ENCODE results near the gene XCL2.
"Not testable (repeated sequence)": the region's sequence is repeated elsewhere in the genome, so short reads cannot be mapped to it uniquely, and the experiment has no call there.

Gene XCL2

GRCh38 chr1:168545678-168546552 lies 2.1 kb upstream of the XCL2 start:
- H3K27ac Mint-ChIP-seq: not testable (repeated sequence)

DNA sequence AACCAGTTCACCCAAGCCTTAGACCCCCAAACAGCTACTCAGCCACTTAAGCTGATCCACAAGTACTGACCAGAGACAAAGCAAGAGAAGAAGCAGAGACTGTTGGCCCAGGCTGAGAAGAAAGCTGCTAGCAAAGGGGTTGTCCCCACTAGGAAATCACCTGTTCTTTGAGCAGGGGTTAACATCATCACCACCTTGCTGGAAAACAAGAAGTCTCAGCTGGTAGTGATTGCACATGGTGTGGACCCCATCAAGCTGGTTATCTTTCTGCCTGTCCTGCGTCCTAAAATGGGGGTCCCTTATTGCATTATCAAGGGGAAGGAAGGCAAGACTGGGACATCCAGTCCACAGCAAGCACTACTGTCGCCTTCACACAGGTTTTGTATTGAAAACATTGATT lies 819 bp downstream of the XCL2 start:
- not testable (repeated sequence) for ATAC-seq, H3K27ac Mint-ChIP-seq, H3K36me3 Mint-ChIP-seq, H3K4me3 Mint-ChIP-seq, H3K4me1 Mint-ChIP-seq, H3K9me3 Mint-ChIP-seq, H3K27me3 Mint-ChIP-seq

More at GRCh38 chr1:168545678-168546552, 2.1 kb upstream of the XCL2 start:
- ATAC-seq, H3K27me3 Mint-ChIP-seq, H3K4me1 Mint-ChIP-seq, H3K9me3 Mint-ChIP-seq, H3K36me3 Mint-ChIP-seq, H3K4me3 Mint-ChIP-seq: not testable (repeated sequence)

- not testable (repeated sequence) for H3K4me3 Mint-ChIP-seq, H3K36me3 Mint-ChIP-seq, H3K4me1 Mint-ChIP-seq, H3K27me3 Mint-ChIP-seq, ATAC-seq, H3K9me3 Mint-ChIP-seq, H3K27ac Mint-ChIP-seq
Measured at GRCh38 chr1:168540798-168541197, 3.0 kb downstream of the XCL2 start.

- Mint-ChIP-seq H3K36me3 (no peaks in the 10 kb centered on the region), H3K4me3 (no peak overlapping the region), H3K27ac (peak overlapping the region; percentile 35), H3K27me3 (peaks cover 9% of the 10 kb centered on the region), H3K4me1 (peaks cover 9% of the 10 kb centered on the region), H3K9me3 (no peaks in the 10 kb centered on the region)
- no peak for ATAC-seq
Measured at GRCh38 chr1:168535536-168535935, 8.3 kb downstream of the XCL2 start.

- peaks cover 9% of the 10 kb centered on the region for H3K4me1 Mint-ChIP-seq
- no peak for ATAC-seq
- H3K27me3 Mint-ChIP-seq: no peaks in the 10 kb centered on the region
- H3K4me3 Mint-ChIP-seq: no peak overlapping the region
- no peak overlapping the region for H3K27ac Mint-ChIP-seq
- no peaks in the 10 kb centered on the region for H3K36me3 Mint-ChIP-seq
- no peaks in the 10 kb centered on the region for H3K9me3 Mint-ChIP-seq
Measured at GRCh38 chr1:168531615-168532345, 12.0 kb downstream of the XCL2 start.

DNA sequence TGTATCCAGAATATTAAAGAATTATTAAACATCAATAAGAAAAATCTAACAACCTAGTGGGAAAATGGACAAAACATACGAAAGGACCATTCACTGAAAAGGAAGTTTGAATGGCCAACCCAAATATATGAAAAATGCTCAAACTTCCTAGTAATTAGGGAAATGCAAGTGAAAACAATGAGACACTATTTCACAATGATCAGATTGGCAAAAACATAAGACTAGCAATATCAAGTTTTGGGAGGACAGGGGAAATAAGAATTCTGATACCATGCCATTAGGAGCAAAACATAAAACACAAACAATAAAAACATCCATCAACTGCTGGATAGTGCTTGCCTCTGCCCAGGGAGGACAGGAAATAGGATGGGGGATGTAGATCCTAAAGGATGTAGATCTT lies 14.3 kb downstream of the XCL2 start:
- H3K27me3 Mint-ChIP-seq: peaks cover 2% of the 10 kb centered on the region
- H3K27ac Mint-ChIP-seq: no peak overlapping the region
- no peaks in the 10 kb centered on the region for H3K4me1 Mint-ChIP-seq
- H3K9me3 Mint-ChIP-seq: no peaks in the 10 kb centered on the region
- no peak overlapping the region for H3K4me3 Mint-ChIP-seq
- ATAC-seq: no peak
- H3K36me3 Mint-ChIP-seq: no peaks in the 10 kb centered on the region

DNA sequence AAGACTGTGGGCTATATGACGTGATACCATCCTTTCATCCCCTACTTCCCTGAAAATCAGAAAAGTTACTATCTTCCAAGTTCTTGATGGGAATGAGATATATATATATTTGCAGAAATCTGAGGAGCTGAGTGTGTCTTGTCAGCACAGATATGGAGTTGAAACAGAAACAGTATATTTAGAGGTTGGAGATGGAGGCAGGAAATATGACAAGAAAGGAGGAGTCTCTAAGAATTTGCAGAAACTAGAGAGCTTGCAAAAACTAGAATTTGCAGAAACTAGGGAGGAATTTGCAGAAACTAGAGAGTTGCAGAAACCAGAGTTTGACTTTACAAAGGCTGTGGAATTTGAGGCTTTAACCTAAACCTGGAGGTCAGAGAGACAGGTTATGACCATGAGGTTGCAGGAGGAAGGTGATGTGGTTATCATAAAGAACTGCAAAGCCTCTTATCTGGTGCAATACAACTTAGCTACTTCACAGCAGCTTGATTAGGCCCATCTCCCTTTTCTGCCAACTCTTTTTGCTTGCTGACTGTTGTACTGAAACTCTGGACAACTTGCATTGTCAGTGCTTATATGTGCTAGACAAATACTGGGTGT lies 22.3 kb downstream of the XCL2 start:
- H3K4me1 Mint-ChIP-seq: peaks cover 13% of the 10 kb centered on the region
- H3K27me3 Mint-ChIP-seq: peaks cover 50% of the 10 kb centered on the region
- no peak overlapping the region for H3K27ac Mint-ChIP-seq
- ATAC-seq: no peak
- H3K9me3 Mint-ChIP-seq: peaks cover 13% of the 10 kb centered on the region
- H3K4me3 Mint-ChIP-seq: no peak overlapping the region
- H3K36me3 Mint-ChIP-seq: peaks cover 6% of the 10 kb centered on the region

DNA sequence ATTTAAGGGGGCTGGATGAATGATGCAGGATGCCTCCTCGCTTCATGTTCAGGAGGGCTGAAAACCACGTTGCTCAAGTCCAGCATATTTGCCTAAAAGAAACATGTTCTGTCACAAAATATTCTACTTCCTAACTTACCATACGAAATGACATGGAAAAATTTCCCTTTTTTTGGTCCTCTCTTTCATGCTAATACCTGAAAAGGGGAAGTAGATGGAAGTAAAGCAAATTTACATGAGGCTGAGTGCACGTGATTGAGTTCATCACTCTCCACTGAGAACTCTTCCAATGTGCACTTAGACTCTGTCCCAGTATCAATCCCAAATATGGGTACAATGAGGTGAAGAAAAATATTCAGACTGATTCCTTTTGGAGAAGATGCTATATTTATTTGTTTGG lies 23.0 kb downstream of the XCL2 start:
- peaks cover 50% of the 10 kb centered on the region for H3K27me3 Mint-ChIP-seq
- no peak overlapping the region for H3K4me3 Mint-ChIP-seq
- peaks cover 13% of the 10 kb centered on the region for H3K4me1 Mint-ChIP-seq
- H3K36me3 Mint-ChIP-seq: peaks cover 6% of the 10 kb centered on the region
- H3K27ac Mint-ChIP-seq: no peak overlapping the region
- no peak for ATAC-seq
- peaks cover 13% of the 10 kb centered on the region for H3K9me3 Mint-ChIP-seq

GRCh38 chr1:168520052-168520751 lies 23.6 kb downstream of the XCL2 start:
- ATAC-seq: no peak
- peaks cover 13% of the 10 kb centered on the region for H3K4me1 Mint-ChIP-seq
- H3K27ac Mint-ChIP-seq: no peak overlapping the region
- H3K4me3 Mint-ChIP-seq: no peak overlapping the region
- peaks cover 6% of the 10 kb centered on the region for H3K36me3 Mint-ChIP-seq
- H3K27me3 Mint-ChIP-seq: peaks cover 50% of the 10 kb centered on the region
- H3K9me3 Mint-ChIP-seq: peaks cover 13% of the 10 kb centered on the region

DNA sequence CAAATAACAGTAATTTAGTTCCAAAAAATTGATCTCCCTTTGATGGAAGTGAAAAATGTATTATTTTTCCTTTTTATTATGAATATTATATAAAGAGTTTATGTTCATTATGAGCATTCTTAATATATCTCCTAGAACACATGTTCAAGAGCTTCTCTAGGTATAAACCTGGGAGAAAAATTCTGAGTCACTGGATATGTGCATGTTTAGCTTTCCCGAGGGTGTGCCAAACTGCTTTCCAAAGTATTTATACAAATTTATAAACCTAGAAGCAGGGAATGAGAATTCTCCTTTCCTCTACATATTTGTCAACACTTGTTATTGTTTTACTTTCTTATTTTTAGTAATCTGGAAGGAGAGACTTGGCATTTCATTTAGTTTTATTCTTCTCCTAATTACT lies 25.0 kb downstream of the XCL2 start:
- Mint-ChIP-seq H3K4me1 (peaks cover 13% of the 10 kb centered on the region), H3K27me3 (peaks cover 54% of the 10 kb centered on the region), H3K36me3 (peaks cover 6% of the 10 kb centered on the region), H3K4me3 (no peak overlapping the region), H3K9me3 (peaks cover 8% of the 10 kb centered on the region), H3K27ac (no peak overlapping the region)
- ATAC-seq: no peak

DNA sequence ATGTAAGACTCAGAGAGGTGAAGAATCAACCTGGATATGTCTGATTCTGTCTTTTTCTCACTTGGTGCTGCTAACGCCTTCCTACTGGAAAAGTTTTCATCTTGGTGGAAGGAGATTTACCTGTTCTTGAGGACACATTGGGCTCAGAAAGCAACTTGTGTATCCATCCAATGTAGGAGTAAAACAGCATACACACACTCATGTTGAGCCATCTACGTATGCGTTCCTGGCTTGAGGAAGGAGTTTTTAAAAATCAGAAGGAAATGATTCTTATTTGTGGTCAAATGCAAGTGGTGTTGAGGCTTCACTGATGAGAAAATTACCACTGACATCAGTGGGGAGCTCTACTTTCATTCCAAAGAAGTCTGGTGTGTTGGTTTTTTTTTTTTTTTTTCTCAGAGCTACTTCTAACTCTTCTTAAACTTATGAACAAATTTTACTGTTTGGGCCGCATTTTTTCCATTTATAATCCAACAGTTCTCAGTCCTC lies 25.6 kb downstream of the XCL2 start:
- Mint-ChIP-seq H3K36me3 (peaks cover 5% of the 10 kb centered on the region), H3K9me3 (peaks cover 6% of the 10 kb centered on the region), H3K4me3 (no peak overlapping the region), H3K27me3 (peaks cover 48% of the 10 kb centered on the region), H3K4me1 (peaks cover 13% of the 10 kb centered on the region), H3K27ac (no peak overlapping the region)
- no peak for ATAC-seq

- H3K4me3 Mint-ChIP-seq: no peak overlapping the region
- H3K27ac Mint-ChIP-seq: no peak overlapping the region
- no peaks in the 10 kb centered on the region for H3K4me1 Mint-ChIP-seq
- no peaks in the 10 kb centered on the region for H3K9me3 Mint-ChIP-seq
- H3K27me3 Mint-ChIP-seq: peaks cover 28% of the 10 kb centered on the region
- no peak for ATAC-seq
- H3K36me3 Mint-ChIP-seq: no peaks in the 10 kb centered on the region
Measured at GRCh38 chr1:168514455-168514854, 29.3 kb downstream of the XCL2 start.

- no peaks in the 10 kb centered on the region for H3K4me1 Mint-ChIP-seq
- no peak overlapping the region for H3K4me3 Mint-ChIP-seq
- no peak overlapping the region for H3K27ac Mint-ChIP-seq
- peaks cover 31% of the 10 kb centered on the region for H3K27me3 Mint-ChIP-seq
- no peaks in the 10 kb centered on the region for H3K36me3 Mint-ChIP-seq
- no peak for ATAC-seq
- no peaks in the 10 kb centered on the region for H3K9me3 Mint-ChIP-seq
Measured at GRCh38 chr1:168513656-168514404, 30.0 kb downstream of the XCL2 start.

DNA sequence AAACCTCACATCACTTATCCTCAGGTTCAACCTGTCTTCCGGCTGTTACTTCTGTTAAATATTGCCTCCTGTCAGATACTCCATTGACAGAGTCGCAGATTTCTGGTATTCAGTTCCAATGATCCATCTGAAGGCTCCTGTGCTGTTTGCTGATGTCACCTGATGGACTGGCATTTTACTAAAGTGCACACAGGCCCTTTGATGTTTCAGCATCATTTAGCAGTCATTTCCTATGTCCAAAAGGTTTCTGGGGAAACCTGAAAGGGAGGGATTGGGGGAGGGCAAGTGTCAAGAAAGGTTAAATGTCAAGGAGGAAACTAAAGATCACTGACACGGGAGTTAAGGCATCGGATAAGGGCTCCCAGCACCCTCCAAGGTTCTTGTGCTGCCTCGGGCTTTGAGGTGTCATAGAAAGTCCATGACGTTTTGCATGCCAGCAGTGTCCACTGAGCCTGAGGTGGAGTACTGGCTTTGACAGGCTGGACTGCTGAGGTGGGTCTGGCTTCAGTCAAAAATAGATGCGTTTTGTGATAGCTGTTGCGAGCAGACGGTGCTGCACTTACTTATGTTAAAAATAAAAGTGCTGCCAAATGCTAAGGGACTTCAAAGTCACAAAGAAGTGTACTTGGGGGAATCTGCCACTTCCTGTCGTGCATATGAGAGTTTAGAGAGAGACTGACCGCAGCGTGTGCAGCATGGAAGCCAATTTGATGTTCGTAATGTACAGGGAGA lies 30.8 kb downstream of the XCL2 start:
- Mint-ChIP-seq H3K4me1 (no peaks in the 10 kb centered on the region), H3K36me3 (no peaks in the 10 kb centered on the region), H3K27me3 (peaks cover 32% of the 10 kb centered on the region), H3K27ac (no peak overlapping the region), H3K4me3 (no peak overlapping the region), H3K9me3 (no peaks in the 10 kb centered on the region)
- no peak for ATAC-seq
